GM12892 (cell line): ENCODE measurements around the gene MTFR1L.
"Not testable (repeated sequence)": the region's sequence is repeated elsewhere in the genome, so short reads cannot be mapped to it uniquely, and the experiment has no call there.

Experiments used
- DNase-seq: peaks from one replicate; pipeline ENCODE4 v3.0.0; 2011; ENCODE audit not compliant: insufficient read length
- FAIRE-seq: peaks from 2 replicates; lab custom pipeline; 2011; peaks lifted over from hg19 to GRCh38; lab: Jason Lieb, UNC
- POLR2A ChIP-seq: IDR thresholded peaks from 2 replicates; pipeline ENCODE4 v1.6.1; 2011; ENCODE audit warnings: low read depth, low read length, control low read depth
- POLR2AphosphoS5 ChIP-seq: IDR thresholded peaks from 2 replicates; pipeline ENCODE4 v1.6.1; 2011; ENCODE audit warnings: low read depth, low read length, control low read depth
- TAF1 ChIP-seq: IDR thresholded peaks from 2 replicates; pipeline ENCODE4 v1.6.1; 2011; ENCODE audit warnings: low read depth, mild to moderate bottlenecking, control low read depth, low read length, borderline replicate concordance

Gene MTFR1L

GRCh38 chr1:25836695-25837094 is 16.9 kb downstream of the MTFR1L start:
- TF ChIP-seq POLR2A, result no peak
- no peak for TF ChIP-seq POLR2AphosphoS5
- no peak for TF ChIP-seq TAF1
- no peak for FAIRE-seq
- no peak for DNase-seq

GRCh38 chr1:25837262-25837875 is 17.6 kb downstream of the MTFR1L start:
- TF ChIP-seq POLR2A (no peak), POLR2AphosphoS5 (no peak)
- DNase-seq, result no peak
- peak; percentile 53 for FAIRE-seq

- FAIRE-seq, DNase-seq: not testable (repeated sequence)
Measured at GRCh38 chr1:25839808-25840207, 20.1 kb downstream of the MTFR1L start.

GRCh38 chr1:25843483-25843882 is 23.7 kb downstream of the MTFR1L start:
- TF ChIP-seq POLR2A, result no peak
- TF ChIP-seq POLR2AphosphoS5, result no peak
- TF ChIP-seq TAF1, result no peak
- DNase-seq (no peak), FAIRE-seq (no peak)

GRCh38 chr1:25844536-25845337 is 25.0 kb downstream of the MTFR1L start:
- FAIRE-seq, result no peak
- TF ChIP-seq TAF1 (no peak), POLR2A (no peak)
- DNase-seq, result no peak

- DNase-seq (no peak), FAIRE-seq (no peak)
- TF ChIP-seq POLR2AphosphoS5, result no peak
- no peak for TF ChIP-seq POLR2A
- TF ChIP-seq TAF1, result no peak
Measured at GRCh38 chr1:25845664-25846063, 25.9 kb downstream of the MTFR1L start.

GRCh38 chr1:25847929-25848328 is 28.2 kb downstream of the MTFR1L start:
- DNase-seq (no peak), FAIRE-seq (no peak)
- TF ChIP-seq TAF1, result no peak
- no peak for TF ChIP-seq POLR2A
- TF ChIP-seq POLR2AphosphoS5, result no peak

GRCh38 chr1:25848531-25848930 is 28.8 kb downstream of the MTFR1L start:
- DNase-seq (no peak), FAIRE-seq (no peak)
- TF ChIP-seq TAF1 (no peak), POLR2AphosphoS5 (no peak), POLR2A (no peak)

GRCh38 chr1:25854554-25854953 is 34.8 kb downstream of the MTFR1L start:
- no peak for DNase-seq
- TF ChIP-seq TAF1 (no peak), POLR2A (no peak), POLR2AphosphoS5 (no peak)
- no peak for FAIRE-seq

GRCh38 chr1:25856856-25857255 is 37.1 kb downstream of the MTFR1L start:
- no peak for FAIRE-seq
- TF ChIP-seq TAF1 (no peak), POLR2AphosphoS5 (no peak), POLR2A (no peak)
- DNase-seq, result no peak

GRCh38 chr1:25858494-25858893 is 38.7 kb downstream of the MTFR1L start:
- DNase-seq (no peak), FAIRE-seq (peak; percentile 57)

More at GRCh38 chr1:25858494-25858893, 38.7 kb downstream of the MTFR1L start:
- no peak for TF ChIP-seq POLR2A
- TF ChIP-seq POLR2AphosphoS5, result no peak
- TF ChIP-seq TAF1, result no peak
